Measurements from ENCODE around the gene MORF4L1.
A peak's percentile ranks its signal among the peaks of the same experiment; 100 is the strongest.
"Not testable (repeated sequence)": the region's sequence is repeated elsewhere in the genome, so short reads cannot be mapped to it uniquely, and the experiment has no call there.

MORF4L1 gene

GRCh38 chr15:78859971-78860719 lies 12.5 kb upstream of the MORF4L1 start:
- peak; percentile 62 for DNase-seq (ENCODE audit: low read depth)

GRCh38 chr15:78865585-78865984 lies 7.1 kb upstream of the MORF4L1 start:
- DNase-seq (ENCODE audit: low read depth), result not testable (repeated sequence)

GRCh38 chr15:78866031-78866430 lies 6.7 kb upstream of the MORF4L1 start:
- DNase-seq (ENCODE audit: low read depth), result not testable (repeated sequence)

GRCh38 chr15:78866803-78867202 lies 5.9 kb upstream of the MORF4L1 start:
- no peak for DNase-seq (ENCODE audit: low read depth)

DNA sequence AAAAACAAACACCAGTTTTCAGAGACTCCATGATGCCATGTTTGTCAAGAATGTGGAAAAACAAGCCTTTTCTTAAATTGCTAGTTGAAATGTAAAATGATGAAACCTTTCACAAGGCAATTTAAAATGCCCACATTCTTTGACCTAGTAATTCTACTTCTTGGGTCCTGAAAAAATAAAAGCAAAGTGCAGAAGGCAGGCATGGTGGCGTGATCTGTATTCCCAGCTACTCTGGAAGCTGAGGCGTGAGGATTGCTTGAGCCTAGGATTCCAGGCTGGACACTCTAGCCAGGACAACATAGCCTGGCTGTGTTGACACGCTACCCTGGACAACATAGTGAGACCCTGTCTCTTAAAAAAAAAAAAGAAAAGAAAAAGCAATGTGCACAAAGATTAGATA lies 4.3 kb upstream of the MORF4L1 start:
- no peak for DNase-seq (ENCODE audit: low read depth)

- not testable (repeated sequence) for DNase-seq (ENCODE audit: low read depth)
These were observed 1.1 kb upstream of the MORF4L1 start for GRCh38 chr15:78871483-78872127.

- DNase-seq (ENCODE audit: low read depth), result peak; percentile 88
These were observed 492 bp downstream of the MORF4L1 start for GRCh38 chr15:78872972-78873792.

DNA sequence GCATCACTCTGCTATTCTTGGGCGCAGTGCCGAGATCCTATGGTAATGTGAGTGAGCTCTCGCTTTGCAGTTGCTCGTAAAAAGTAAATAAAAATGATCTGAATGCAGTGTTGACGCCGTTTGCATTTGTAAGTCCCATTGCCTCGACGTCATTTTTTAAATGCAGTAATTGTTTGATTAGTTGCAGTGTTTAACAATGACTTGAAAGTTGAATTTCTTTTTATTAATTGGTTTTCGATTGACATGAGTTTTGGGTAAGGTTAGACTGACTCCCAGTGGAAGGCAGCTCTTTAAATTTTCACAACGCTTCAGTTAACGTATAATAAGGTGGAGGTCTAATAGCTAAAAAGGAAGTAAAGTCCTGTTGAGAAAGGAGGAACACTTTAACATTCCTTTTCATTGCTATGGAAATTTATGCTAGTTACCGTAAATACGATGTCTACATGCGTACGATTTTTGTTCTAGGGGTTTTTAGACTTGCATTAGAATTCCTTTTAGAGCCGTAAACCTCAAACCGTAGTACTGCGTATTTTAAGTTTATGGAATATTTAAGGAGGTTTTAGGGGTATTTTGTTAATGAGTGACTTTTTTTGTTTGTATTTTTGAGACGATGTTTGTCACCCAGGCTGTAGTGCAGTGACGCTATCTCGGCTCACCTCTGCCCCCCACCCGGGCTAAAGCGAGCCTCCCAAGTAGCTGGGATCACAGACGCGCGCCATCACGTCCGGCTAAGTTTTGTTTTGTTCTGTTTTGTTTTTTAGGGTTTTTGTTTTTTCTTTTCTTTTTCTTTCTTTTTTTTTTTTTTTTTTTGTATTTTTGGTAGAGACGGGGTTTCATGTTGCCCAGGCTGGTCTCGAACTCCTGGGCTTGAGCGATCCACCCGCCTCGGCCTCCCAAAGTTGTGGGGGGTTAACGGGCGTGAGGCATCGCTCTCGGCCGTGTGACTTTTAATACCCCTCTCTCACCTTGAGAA lies 1.4 kb downstream of the MORF4L1 start:
- no peak for DNase-seq (ENCODE audit: low read depth)

DNA sequence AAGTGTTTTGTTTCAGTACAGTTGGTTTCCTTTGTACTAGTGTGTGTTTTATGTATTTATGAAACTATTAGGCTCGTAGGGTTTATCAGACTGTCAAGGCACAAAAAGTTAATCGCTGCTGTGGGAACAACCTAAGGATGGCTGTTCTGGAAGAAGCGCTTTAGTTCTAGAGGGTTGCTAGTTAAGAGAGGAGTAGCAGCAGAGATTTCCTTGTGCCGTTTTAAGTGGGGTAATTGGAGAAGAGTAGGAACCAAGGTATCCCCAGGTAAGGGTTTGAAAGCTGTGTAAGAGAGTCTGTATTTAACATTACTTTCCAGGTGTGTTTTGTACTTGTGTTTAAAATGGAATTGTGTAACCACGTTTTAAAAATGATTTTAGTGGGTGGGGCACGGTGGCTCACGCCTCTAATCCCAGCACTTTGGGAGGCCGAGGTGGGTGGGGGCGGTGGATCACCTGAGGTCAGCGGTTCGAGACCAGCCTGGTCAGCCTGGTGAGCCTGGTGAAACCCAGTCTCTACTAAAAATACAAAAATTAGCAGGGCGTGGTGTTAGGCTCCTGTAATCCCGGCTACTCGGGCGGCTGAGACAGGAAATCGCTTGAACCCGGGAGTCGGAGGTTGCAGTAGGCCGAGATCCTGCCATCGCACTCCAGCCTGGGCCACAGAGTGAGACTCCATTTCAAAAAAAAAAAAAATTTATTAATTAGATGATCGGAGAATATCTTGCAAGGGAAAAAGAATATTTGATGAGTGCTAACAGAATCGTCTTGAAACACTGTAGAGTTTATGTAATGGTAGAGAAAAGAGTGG lies 2.6 kb downstream of the MORF4L1 start:
- no peak for DNase-seq (ENCODE audit: low read depth)

- not testable (repeated sequence) for DNase-seq (ENCODE audit: low read depth)
These were observed 4.3 kb downstream of the MORF4L1 start for GRCh38 chr15:78876954-78877353.

DNA sequence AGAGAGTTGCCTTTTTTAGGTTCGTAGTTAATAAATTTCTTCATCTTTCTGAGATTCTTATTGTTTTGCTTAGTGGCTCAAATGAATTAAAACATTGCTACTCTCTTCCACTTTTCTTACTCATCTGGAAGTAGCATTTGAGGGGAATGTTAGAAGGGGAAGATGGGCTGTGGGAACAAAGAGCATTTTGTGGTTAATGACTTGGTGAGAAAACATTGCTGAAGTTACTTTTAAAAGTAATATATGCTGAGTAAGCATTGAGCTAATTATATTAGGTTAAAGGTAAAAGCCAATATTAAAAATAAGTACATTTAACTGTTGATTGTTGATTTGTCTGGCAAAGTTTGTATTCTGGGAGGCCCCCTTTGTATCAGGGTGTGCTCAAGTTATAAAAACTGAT lies 5.7 kb downstream of the MORF4L1 start:
- no peak for DNase-seq (ENCODE audit: low read depth)

- no peak for DNase-seq (ENCODE audit: low read depth)
These were observed 7.0 kb downstream of the MORF4L1 start for GRCh38 chr15:78879517-78880241.

GRCh38 chr15:78880242-78880533 lies 7.5 kb downstream of the MORF4L1 start:
- DNase-seq (ENCODE audit: low read depth), result no peak

DNA sequence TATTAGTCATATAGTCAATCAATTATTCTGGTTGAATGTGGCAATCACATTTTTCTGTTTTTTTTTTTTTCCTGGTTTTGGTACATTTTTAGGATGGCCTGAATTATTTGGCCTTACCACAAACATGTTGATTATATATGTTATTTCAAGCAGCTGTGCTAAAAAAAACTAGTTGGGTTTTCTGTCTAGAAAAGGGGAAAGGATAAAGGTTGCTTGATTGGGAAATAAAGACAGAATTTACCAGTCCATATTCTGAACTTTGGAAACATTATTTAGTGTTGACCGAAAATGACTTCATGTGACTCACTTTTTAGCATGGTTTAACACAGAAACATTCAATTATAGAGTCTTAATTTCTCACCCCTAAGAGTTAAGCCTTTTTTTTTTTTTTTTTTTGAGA lies 8.1 kb downstream of the MORF4L1 start:
- no peak for DNase-seq (ENCODE audit: low read depth)

GRCh38 chr15:78881681-78882080 lies 9.0 kb downstream of the MORF4L1 start:
- no peak for DNase-seq (ENCODE audit: low read depth)

- no peak for DNase-seq (ENCODE audit: low read depth)
These were observed 16.3 kb downstream of the MORF4L1 start for GRCh38 chr15:78889000-78889399.

DNA sequence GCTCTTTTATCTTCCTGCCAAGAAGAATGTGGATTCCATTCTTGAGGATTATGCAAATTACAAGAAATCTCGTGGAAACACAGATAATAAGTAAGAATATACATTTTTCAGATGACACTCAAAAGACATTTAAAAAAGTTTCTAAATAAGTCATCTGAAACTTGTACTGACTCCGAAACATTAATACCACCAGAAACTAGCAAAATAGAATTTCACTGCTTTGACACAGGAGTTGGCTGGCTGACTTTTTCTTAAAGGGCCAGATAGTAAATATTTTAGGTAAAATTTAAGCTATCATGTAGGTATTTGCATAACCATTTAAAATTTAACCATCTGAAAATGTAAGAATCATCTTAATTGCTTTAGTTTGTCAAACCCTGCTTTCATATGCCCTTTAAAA lies 20.8 kb downstream of the MORF4L1 start:
- no peak for DNase-seq (ENCODE audit: low read depth)

DNA sequence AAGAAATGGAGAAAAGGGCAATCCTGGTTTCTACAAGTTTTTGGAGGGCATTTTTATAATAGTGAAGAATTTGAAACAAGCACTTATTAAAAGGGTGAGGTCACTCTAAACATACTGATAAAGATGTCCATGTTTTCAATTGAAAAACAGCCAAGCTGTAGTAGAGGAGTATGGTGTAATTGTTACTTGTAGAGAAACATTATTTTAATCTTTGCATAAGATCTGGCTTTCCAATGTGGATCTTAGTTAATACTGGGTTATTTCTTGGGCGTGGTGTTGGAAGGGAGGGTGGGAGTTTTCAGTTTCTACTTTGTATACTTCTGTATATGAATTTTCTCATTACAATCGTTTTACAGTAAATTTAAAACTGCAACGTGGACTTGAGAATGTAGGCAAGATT lies 22.8 kb downstream of the MORF4L1 start:
- DNase-seq (ENCODE audit: low read depth), result no peak

GRCh38 chr15:78898540-78898939 lies 25.9 kb downstream of the MORF4L1 start:
- DNase-seq (ENCODE audit: low read depth), result no peak

DNA sequence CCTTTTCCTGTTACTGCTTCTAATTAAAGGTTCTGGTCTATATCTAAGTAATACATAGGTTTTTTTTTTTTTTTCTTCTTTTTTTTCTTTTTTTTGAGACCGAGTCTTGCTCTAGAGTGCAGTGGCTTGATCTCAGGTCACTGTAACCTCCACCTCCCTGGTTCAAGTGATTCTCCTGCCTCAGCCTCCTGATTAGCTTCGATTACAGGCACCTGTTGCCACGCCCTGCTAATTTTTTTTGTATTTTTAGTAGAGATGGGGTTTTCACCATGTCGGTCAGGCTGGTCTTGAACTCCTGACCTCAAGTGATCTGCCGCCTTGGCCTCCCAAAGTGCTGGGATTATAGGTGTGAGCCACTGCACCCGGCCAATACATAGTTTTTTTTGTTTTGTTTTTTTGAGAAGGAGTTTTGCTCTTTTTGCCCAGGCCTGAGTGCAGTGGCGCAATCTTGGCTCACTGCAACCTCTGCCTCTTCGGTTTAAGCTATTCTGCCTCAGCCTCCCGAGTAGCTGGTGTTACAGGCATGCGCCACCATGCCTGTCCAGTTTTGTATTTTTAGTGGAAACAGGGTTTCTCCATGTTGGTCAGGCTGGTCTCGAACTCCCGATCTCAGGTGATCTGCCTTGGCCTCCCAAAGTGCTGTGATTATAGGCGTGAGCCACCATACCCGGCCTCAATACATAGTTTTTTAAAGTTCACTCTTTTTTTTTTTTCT lies 28.3 kb downstream of the MORF4L1 start:
- DNase-seq (ENCODE audit: low read depth), result not testable (repeated sequence)
